GM12892 (cell line): ENCODE measurements around the gene PRDM16.

Experiments
- POLR2A ChIP-seq: IDR thresholded peaks from 2 replicates; pipeline ENCODE4 v1.6.1; 2011; ENCODE audit warnings: low read depth, low read length, control low read depth
- POLR2AphosphoS5 ChIP-seq: IDR thresholded peaks from 2 replicates; pipeline ENCODE4 v1.6.1; 2011; ENCODE audit warnings: low read depth, low read length, control low read depth

- TF ChIP-seq POLR2A: no peak
- no peak for TF ChIP-seq POLR2AphosphoS5
These were observed 362.7 kb downstream of the PRDM16 start for GRCh38 chr1:3431686-3432085.
